GM18499 (cell line): ENCODE data around the gene MROH8.
"Not testable (repeated sequence)": the region's sequence is repeated elsewhere in the genome, so short reads cannot be mapped to it uniquely, and the experiment has no call there.

Experiments
- ATAC-seq: cut with Tn5 transposase; IDR thresholded peaks from one replicate; pipeline ENCODE4 v1.9.1; 2021; ENCODE audit warnings: moderate number of reproducible peaks; ENCODE audit not compliant: insufficient read depth, unreplicated experiment

MROH8 gene

DNA sequence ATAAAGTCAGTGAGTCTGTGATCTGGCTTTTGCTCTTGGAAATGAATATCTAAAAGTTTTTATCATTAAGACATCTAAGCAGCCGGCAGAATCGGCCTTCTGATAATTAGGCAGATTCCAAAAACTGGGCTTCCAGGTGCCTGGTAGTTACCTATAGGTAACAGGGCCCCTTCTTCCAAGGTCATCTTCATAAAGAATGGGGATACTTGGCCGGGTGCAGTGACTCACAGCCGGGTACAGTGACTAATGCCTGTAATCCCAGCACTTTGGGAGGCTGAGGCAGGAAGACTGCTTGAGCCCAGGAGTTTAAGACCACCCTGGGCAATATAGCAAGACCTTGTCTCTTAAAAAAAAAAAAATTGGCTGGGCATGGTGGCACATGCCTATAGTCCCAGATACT is 70.7 kb downstream of the MROH8 start:
- ATAC-seq: no peak

DNA sequence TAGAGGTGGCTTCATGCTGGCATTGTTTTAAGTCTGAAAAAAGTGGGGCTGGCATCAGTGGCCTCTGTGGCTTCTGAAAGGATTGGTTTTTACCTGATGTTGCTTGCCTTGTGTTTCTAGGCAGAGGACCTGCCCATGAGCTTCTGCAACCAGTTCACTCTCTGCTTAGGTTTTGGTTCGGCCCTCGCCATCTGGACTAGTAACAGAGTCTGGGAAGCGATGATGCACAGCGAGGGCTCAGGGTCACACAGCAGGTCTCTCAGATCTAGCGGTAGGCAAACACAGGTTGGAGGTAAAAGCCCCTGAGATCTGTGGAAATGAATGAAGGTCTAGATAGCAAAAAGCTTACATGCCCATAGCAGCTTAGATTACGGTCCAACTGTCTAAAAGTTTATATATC is 76.8 kb downstream of the MROH8 start:
- no peak for ATAC-seq

DNA sequence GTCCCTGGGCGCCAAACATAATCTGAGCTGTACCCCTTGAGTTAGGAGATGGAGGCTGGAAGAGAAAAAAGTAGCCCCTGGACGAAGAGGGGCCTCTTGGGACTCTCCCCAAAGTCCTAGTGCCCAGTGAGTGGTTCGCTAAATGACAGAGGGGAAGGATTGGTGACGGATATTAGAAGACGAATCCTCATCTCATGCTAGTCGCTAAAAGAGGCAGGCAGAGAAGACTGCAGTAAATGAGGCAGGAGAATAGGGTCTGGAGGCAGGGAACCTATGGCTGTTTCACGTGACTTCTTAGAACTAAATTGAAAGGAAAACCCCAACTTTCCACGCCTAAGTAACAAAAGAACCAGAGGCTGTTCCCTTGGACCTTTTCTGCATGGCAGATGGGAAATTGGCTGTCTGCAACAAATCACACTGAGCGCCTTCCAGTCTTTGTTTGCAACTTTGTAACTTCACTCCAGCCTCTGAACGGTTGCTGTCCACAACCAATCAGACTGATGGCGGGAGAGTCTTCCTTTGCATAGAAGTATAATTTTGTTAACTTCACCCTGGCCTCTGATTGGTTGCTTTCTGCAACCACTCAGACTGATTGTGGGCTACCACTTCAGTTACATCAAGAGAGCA is 82.8 kb downstream of the MROH8 start:
- no peak for ATAC-seq

DNA sequence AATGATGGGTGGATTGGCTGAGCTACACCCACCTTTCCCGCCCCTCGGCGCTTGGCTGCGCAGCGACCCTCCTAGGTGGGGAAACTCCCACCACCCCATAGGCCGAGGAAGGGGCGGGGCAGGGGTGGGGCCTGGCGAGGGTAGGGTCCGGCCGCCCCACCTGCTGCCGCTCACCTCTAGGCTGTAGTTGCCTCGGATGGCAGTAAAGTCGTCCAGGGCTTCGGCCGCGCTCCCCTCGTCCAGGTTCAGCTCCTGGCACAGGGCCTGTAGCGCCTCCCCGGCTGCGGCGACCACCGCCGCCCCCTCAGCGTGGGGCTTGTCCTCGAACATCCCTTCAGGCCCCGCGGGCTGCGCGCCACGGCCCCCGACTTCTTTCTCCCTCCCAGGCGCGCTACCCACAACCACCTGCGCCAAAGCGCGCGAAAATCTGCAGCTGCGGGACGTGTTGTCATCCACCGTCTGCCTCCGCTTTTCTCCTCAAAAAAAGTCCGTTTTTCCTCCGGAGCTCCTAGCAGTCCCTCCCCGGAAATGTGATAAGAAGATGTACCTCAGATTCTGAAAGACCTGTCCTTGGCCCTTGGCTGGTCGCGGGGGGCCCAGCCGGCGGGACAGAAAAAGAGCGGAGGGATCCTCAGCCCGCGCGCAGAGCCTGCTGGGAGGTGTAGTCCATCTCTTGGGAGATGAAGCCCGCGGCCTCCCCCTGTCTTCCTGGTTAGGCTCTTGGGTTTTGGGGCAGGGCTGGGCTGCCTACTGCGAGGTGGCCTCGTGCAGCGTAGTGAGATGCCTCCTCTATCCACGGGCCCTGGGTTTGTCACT is 83.5 kb downstream of the MROH8 start, which contains the start of gene RBL1:
RBL1 (minus strand) TSS at position 399 of the 816 bp plus-strand sequence; CDS start at position 330, 69 bp downstream.
- no peak for ATAC-seq

DNA sequence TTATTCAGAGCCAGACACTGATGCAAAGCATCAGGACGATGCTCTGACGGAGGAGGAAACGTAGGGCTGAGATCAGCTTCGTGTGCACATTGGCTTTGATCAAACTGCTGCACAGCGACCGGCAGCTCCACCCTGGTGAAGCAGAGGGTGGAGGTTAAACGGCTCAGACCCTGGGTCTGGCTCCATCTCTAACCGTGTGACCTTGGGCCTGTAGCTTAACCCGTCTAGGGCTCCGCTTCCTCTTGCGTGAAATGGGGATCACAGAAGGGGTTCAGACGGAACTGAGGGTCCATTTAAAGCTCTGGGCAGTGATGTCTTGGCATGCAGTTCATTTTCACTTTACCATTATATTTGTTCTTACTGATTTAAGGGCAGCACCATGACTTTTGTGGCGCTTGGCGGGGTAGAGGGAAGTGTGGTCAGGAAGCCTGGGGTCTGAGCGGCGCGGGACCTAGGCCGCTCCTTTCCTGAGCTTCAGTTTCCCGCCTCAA is 84.2 kb downstream of the MROH8 start:
- ATAC-seq: no peak

DNA sequence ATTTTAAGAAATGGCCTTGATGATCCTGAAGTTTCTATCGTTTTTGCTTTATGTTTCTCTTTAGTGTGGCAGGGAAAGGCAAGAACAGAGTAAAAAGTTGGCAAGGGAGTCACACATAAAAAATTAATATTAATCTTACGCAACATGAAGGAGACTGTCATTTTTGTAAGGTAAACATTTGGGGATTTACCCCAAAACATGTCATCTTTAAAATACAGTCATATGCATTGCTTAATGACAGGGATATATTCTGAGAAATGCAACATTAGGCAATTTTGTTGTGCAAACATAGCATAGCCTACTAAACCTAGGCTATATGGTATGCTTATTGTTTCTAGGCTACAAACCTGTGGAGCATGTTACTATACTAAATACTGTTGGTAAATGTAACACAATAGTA is 88.9 kb downstream of the MROH8 start:
- no peak for ATAC-seq

DNA sequence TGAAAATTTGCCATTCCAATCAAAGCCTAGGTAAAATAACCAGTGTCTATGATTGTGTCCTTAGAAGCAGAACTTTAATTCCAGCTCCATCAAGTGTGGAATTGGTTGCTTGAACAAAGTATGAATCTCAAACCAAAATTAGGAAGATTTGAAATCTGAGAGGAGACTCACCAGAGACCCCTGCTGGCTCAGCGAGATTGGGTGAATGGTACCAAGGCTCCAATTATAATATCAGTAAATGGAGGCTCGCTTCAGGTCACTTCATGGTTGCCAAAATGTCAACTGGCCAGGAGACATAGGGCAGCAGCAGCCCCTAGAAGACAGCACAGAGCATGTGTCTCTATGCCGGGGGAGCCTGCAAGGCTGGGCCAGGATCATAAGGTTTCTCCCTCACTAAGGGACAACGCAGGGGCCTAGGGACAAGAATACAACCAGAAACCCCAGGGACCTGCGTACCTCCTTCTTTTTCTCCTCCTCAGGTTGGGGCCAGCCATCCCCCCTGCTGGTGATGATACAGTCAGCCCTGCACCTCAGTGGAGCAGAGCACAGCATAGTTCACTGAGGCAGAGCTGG is 97.5 kb downstream of the MROH8 start:
- no peak for ATAC-seq

DNA sequence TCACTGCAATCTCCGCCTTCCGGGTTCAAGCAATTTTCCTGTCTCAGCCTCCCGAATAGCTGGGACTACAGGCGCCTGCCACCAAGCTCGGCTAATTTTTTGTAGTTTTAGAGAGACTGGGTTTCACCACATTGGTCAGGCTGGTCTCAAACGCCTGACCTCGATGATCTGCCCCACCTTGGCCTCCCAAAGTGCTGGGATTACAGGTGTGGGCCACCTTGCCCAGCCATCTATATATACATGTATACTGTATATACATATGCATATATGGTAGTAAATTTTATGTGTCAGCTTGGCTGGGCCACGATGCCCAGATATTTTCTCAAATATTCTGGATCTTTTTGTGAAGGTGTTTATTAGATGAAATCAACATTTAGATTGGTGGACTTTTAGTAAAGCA is 102.3 kb downstream of the MROH8 start:
- ATAC-seq: no peak

DNA sequence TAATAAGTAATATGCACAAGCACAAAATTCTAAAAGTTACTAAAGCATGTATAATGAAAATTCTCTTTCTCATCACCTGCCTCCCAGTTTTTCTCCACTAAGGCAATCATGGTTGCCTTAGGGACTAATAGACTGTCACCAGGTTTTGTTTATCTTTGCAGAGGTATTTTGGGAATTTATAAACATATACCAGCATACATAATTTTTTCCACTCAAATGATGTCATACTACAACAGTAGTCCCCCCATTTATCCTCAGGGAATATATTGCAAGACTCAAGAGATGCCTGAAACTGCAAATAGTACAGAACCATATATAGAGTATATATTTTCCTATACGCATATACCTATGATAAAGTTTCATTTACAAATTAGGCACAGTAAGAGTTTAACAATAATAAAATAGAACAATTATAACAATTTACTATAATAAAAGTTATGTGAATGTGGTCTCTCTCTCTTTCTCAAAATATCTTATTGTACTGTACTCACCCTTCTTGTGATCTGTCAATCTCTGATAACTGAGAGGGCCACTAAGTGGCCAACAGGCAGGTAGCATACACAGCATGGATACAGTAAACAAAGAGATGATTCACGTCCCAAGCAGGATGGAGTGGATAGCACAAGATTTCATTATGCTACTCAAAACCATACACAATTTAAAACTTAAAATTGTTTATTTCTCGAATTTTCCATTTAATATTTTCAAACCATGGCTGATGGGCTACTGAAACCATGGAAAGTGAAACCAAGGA is 103.2 kb downstream of the MROH8 start:
- no peak for ATAC-seq

DNA sequence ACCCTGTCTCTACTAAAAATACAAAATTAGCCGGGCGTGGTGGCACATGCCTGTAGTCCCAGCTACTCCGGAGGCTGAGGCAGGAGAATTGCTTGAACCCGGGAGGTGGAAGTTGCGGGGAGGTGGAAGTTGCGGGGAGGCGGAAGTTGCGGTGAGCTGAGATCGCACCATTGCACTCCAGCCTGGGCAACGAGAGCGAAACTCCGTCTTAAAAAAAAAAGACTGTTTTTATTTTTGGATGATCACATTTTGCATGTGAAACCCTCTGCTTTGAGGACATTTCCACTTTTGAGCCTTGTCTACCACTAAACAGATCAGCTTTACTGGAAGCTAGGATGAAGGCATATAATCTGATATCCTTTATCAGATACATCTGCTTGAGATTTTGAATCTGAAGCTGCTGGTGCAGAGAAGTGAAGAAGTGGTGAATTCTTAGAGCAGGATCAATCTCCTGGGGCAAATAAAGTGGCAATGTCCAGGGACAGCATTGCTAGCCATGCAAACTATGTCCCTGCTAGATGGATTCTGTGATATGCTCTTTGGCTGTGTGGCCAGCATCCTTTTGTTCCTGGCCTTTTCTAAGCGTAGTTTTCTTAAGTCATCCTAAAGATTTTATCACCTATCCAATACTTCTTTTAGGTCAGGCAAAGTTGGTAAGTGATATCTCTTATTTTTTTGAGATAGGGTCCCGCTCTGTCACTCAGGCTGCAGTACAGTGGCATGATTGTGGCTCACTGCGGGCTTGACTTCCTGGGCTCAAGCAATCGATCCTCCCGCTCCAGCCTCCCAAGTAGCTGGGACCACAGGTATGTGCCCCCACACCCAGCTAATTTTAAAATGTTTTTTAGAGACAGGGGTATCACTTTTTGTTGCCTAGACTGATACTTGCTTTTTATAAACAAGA is 106.8 kb downstream of the MROH8 start:
- ATAC-seq: no peak

DNA sequence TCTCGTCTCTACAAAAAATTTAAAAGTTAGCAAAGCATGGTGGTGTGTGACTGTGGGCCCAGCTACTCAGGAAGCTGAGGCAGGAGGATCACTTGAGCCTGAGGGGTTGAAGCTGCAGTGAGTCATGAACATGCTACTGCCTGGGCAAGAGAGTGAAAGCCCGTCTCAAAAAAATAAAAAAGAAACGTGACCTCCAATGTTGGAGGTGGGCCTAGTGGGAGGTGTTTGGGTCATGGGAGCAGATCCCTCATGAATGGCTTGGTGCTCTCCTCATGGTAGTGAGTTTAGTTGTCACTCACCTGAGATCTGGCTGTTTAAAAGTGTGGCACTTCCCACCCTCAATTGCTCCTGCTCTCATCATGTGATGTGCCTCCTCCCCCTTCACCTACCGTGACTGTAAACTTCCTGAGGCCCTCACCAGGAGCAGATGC is 107.9 kb downstream of the MROH8 start:
- ATAC-seq: no peak

DNA sequence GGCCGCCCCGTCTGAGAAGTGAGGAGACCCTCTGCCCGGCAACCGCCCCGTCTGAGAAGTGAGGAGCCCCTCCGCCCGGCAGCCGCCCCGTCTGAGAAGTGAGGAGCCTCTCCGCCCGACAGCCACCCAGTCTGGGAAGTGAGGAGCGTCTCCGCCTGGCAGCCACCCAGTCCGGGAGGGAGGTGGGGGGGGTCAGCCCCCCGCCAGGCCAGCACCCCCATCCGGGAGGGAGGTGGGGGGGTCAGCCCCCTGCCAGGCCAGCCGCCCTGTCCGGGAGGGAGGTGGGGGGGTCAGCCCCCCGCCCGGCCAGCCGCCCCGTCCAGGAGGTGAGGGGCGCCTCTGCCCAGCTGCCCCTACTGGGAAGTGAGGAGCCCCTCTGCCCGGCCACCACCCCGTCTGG is 109.8 kb downstream of the MROH8 start:
- not testable (repeated sequence) for ATAC-seq

DNA sequence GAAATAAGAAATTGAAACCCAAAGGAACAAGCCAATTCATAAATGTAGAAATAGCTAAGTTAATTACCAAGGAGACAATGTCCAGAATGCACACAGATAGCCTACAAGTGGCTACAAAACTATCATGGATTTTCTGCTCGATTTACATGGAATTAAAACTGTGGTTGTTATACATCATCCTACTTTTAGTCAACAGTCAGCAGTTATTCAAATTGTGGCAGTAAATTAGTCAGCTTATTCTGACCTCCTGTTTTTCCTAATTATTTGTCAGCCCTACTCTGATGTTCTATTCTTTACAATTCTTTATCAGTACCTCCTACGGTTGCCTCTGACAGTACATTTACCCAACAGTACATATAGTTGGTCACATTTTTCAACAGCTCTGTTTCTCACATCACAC is 113.2 kb downstream of the MROH8 start:
- no peak for ATAC-seq

DNA sequence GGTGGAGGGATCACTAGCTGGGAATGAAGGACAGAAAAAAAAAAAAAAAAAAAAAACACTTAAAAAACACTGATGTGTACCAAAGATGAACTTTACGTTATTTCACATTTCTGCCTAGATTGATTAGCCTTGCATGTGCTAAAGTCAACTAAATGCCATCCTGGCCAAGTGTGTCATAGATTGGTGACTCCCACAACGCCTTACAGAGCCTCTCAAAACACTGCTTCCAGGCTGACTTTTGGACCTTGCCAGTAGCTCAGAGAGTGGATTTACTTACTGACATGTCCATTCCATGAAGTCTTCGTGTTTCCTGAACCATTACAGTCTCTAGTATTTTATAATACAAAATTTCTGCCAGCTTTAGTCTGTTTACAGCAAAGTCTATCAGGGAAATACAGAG is 124.1 kb downstream of the MROH8 start:
- ATAC-seq: no peak

DNA sequence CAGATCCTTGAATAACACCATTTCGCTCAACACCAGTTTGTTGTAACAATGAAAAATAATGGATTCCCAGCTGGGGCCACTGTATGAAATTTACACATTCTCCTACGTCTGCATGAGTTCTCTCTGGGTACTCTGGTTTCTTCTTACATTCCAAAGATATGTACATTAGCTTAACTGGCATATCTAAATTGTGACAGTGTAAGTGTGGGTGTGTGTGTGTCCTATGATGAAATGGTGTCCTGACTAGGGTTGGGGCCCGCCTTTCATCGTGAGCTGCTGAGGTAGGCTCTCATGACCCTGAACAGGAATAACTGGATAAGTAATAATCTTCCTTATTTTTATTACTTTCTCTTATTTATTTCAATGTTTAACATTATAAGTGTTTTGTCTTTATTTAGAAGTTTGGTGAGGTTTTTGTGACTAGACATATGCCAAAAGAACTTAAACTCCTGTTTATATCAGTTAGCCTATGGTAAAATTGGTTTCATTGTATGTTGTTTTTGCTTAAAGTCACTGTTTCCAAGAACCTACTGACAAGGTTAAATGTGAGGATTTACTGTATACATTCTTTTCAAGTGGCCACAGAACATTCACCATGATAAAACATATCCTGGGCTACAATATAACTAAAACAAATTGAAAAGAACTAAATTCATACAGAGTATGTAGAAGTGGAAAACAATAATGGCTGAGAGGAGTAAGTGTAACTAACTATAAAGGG is 126.0 kb downstream of the MROH8 start:
- no peak for ATAC-seq
